H9 (cell line): ENCODE data around the gene TGM3. TPM values are rescaled to one million over a fixed set of nuclear protein-coding genes. Genes with fewer than 3 reads are reported as not detected.
A peak's percentile ranks its signal among the peaks of the same experiment; 100 is the strongest.

ENCODE experiments used
- DNase-seq: peaks from one replicate; pipeline ENCODE4 v3.0.0-alpha.2; 2017
- H2AFZ ChIP-seq: one replicate; pipeline ENCODE4 v1.6.1; 2013; ENCODE audit warnings: mild to moderate bottlenecking, low read length, control low read depth, moderate library complexity
- H2AK5ac ChIP-seq: 2 replicates; pipeline ENCODE4 v1.6.1; 2013; ENCODE audit warnings: low read length, control low read depth, mixed read lengths; ENCODE audit not compliant: insufficient read length
- H2BK120ac ChIP-seq: one replicate; pipeline ENCODE4 v1.6.1; 2013; ENCODE audit warnings: low read depth, mild to moderate bottlenecking, low read length, control low read depth, inconsistent platforms; ENCODE audit not compliant: poor library complexity, severe bottlenecking
- H2BK12ac ChIP-seq: 2 replicates; pipeline ENCODE4 v1.6.1; 2013; ENCODE audit warnings: low read length, control low read depth, mixed read lengths, low read depth; ENCODE audit not compliant: insufficient read length
- H2BK15ac ChIP-seq: 2 replicates; pipeline ENCODE4 v1.6.1; 2013; ENCODE audit warnings: low read depth, low read length, control low read depth
- H2BK20ac ChIP-seq: one replicate; pipeline ENCODE4 v1.6.1; 2013; ENCODE audit warnings: low read depth, mild to moderate bottlenecking, low read length, control low read depth, inconsistent platforms; ENCODE audit not compliant: poor library complexity, severe bottlenecking
- H2BK5ac ChIP-seq: 2 replicates; pipeline ENCODE4 v1.6.1; 2013; ENCODE audit warnings: low read length, control low read depth, mixed read lengths; ENCODE audit not compliant: insufficient read length
- H3K14ac ChIP-seq: 2 replicates; pipeline ENCODE4 v1.6.1; 2013; ENCODE audit warnings: low read length, control low read depth; ENCODE audit not compliant: insufficient read depth
- H3K18ac ChIP-seq: 2 replicates; pipeline ENCODE4 v1.6.1; 2013; ENCODE audit warnings: low read depth, mild to moderate bottlenecking, mixed read lengths, low read length, control low read depth; ENCODE audit not compliant: insufficient read length
- H3K23ac ChIP-seq: 2 replicates; pipeline ENCODE4 v1.6.1; 2013; ENCODE audit warnings: low read length, control low read depth, mixed read lengths, low read depth; ENCODE audit not compliant: insufficient read length
- H3K23me2 ChIP-seq: 2 replicates; pipeline ENCODE4 v1.6.1; 2013; ENCODE audit warnings: low read depth, mild to moderate bottlenecking, mixed read lengths, low read length, control low read depth; ENCODE audit not compliant: insufficient read length, poor library complexity, severe bottlenecking
- H3K27ac ChIP-seq: 2 replicates; pipeline ENCODE4 v1.5.1; 2013; ENCODE audit warnings: low read length, control low read depth, mixed read lengths, low read depth; ENCODE audit not compliant: insufficient read length
- H3K27me3 ChIP-seq: 2 replicates; pipeline ENCODE4 v1.6.1; 2013; ENCODE audit warnings: low read length, control low read depth, inconsistent platforms; ENCODE audit not compliant: insufficient read depth
- H3K4ac ChIP-seq: 2 replicates; pipeline ENCODE4 v1.6.1; 2013; ENCODE audit warnings: low read depth, mild to moderate bottlenecking, control low read depth, inconsistent platforms, low read length, moderate library complexity
- H3K4me1 ChIP-seq: 2 replicates; pipeline ENCODE4 v1.6.1; 2013; ENCODE audit warnings: low read length, control low read depth, inconsistent platforms; ENCODE audit not compliant: insufficient read depth
- H3K4me2 ChIP-seq: 2 replicates; pipeline ENCODE4 v1.6.1; 2013; ENCODE audit warnings: low read length, control low read depth, mixed read lengths; ENCODE audit not compliant: insufficient read length, insufficient read depth
- H3K56ac ChIP-seq: 2 replicates; pipeline ENCODE4 v1.6.1; 2013; ENCODE audit warnings: low read depth, mild to moderate bottlenecking, mixed read lengths, low read length, control low read depth; ENCODE audit not compliant: insufficient read length
- H3K79me1 ChIP-seq: 2 replicates; pipeline ENCODE4 v1.6.1; 2013; ENCODE audit warnings: low read depth, mild to moderate bottlenecking, moderate library complexity, low read length, control low read depth, inconsistent platforms; ENCODE audit not compliant: insufficient read depth, poor library complexity, severe bottlenecking
- H3K79me2 ChIP-seq: 2 replicates; pipeline ENCODE4 v1.6.1; 2013; ENCODE audit warnings: low read length, control low read depth, inconsistent platforms; ENCODE audit not compliant: insufficient read depth
- H3K9ac ChIP-seq: 2 replicates; pipeline ENCODE4 v1.6.1; 2013; ENCODE audit warnings: low read length, control low read depth, mixed read lengths; ENCODE audit not compliant: insufficient read length; ENCODE audit errors: extremely low read depth
- H3K9me3 ChIP-seq: one replicate; pipeline ENCODE4 v1.6.1; 2013; ENCODE audit warnings: low read depth, low read length, inconsistent platforms; ENCODE audit not compliant: control insufficient read depth
- H3T11ph ChIP-seq: one replicate; pipeline ENCODE4 v1.6.1; 2013; ENCODE audit warnings: mild to moderate bottlenecking, low read length, control low read depth, inconsistent platforms
- H4K20me1 ChIP-seq: one replicate; pipeline ENCODE4 v1.6.1; 2013; ENCODE audit not compliant: control insufficient read depth, insufficient read length, insufficient read depth
- H4K5ac ChIP-seq: 2 replicates; pipeline ENCODE4 v1.6.1; 2013; ENCODE audit warnings: low read depth, mild to moderate bottlenecking, mixed read lengths, low read length, control low read depth; ENCODE audit not compliant: insufficient read length
- H4K8ac ChIP-seq: replicated peaks from 2 replicates; pipeline ENCODE4 v1.6.1; 2013; ENCODE audit warnings: low read length, control low read depth, mixed read lengths, low read depth; ENCODE audit not compliant: insufficient read length
- H4K91ac ChIP-seq: 2 replicates; pipeline ENCODE4 v1.6.1; 2013; ENCODE audit warnings: low read depth, mild to moderate bottlenecking, moderate library complexity, mixed read lengths, low read length, control low read depth; ENCODE audit not compliant: insufficient read length
- H3K27ac Mint-ChIP-seq, 3 experiments: 2 replicates in 2 of 3; 3 replicates in 1 of 3; pipeline ENCODE4 v1.8.0; 2020 to 2021; ENCODE audit warnings: mixed read lengths in 3 of 3, mild to moderate bottlenecking in 1 of 3, moderate library complexity in 1 of 3
- H3K27me3 Mint-ChIP-seq: 2 replicates; pipeline ENCODE4 v1.8.0; 2021; ENCODE audit warnings: low read depth, mild to moderate bottlenecking, moderate library complexity, mixed read lengths
- H3K36me3 Mint-ChIP-seq, 3 experiments: 2 replicates in 2 of 3; 3 replicates in 1 of 3; pipeline ENCODE4 v1.8.0; 2020 to 2021; ENCODE audit warnings: low read depth in 3 of 3, mixed read lengths in 3 of 3; ENCODE audit not compliant: insufficient read depth in 1 of 3
- H3K4me1 Mint-ChIP-seq, 2 experiments: 2 replicates each; pipeline ENCODE4 v1.8.0; 2020; ENCODE audit warnings: mixed read lengths in 2 of 2
- H3K4me3 Mint-ChIP-seq, 2 experiments: 2 replicates in 1 of 2; 3 replicates in 1 of 2; pipeline ENCODE4 v1.8.0; 2020 to 2021; ENCODE audit warnings: mild to moderate bottlenecking in 2 of 2, mixed read lengths in 2 of 2, moderate library complexity in 1 of 2
- H3K9me3 Mint-ChIP-seq, 2 experiments: 2 replicates in 1 of 2; 3 replicates in 1 of 2; pipeline ENCODE4 v1.8.0; 2020; ENCODE audit warnings: mild to moderate bottlenecking in 2 of 2, mixed read lengths in 2 of 2, moderate library complexity in 1 of 2
- CTCF ChIP-seq: fragments of 200-600 bp; sonication (generic); conservative IDR thresholded peaks from 3 replicates; pipeline ENCODE4 v1.8.0; 2021; ENCODE audit warnings: antibody characterized with exemption, mild to moderate bottlenecking
- WGBS: extraction: QIAGEN DNeasy Blood & Tissue Kit; methylation state at CpG from one replicate; pipeline ENCODE4 v1.1.7; 2013; ENCODE audit warnings: missing lambda C conversion rate, low lambda C conversion rate, mixed read lengths; ENCODE audit not compliant: insufficient read length; ENCODE audit errors: extremely low coverage; 5-methylcytosine and 5-hydroxymethylcytosine counted together
- total RNA-seq: library from RNA; stranded (reverse); gene quantifications from 2 replicates; pipeline ENCODE4 v1.2.1, GENCODE V29; 2021

The TGM3 gene
- total RNA-seq, 1 experiment from 2014 or later, result not detected

- no peak overlapping the region for H4K5ac ChIP-seq
- no peaks in the 10 kb centered on the region for H4K20me1 ChIP-seq
- Mint-ChIP-seq H3K4me3 (no peak overlapping the region), H3K27me3 (peaks cover under 1% of the 10 kb centered on the region; the same call in 1 of the 2 replicates), H3K9me3 (no peaks in the 10 kb centered on the region), H3K4me1 (peaks cover 6 to 9% of the 10 kb centered on the region in 2 experiments), H3K36me3 (no peaks in the 10 kb centered on the region), H3K27ac (0 out of 7 replicates have a peak overlapping the region, but pooled peaks of 1 of the 3 experiments have one; percentile 18)
- no peak overlapping the region for H2BK120ac ChIP-seq
- H2BK15ac ChIP-seq, result no peak overlapping the region
- TF ChIP-seq CTCF, result no peak
- H2BK20ac ChIP-seq, result no peak overlapping the region
- no peaks in the 10 kb centered on the region for H3K79me2 ChIP-seq
- no peak overlapping the region for H3K4ac ChIP-seq
- no CpG with 5 or more reads among the region's 6 CpGs for WGBS
- H2AK5ac ChIP-seq, result no peak overlapping the region
- H3K9ac ChIP-seq, result no peak overlapping the region
- H3K79me1 ChIP-seq, result no peaks in the 10 kb centered on the region
- H3K27ac ChIP-seq, result no peak overlapping the region
- no peak for DNase-seq
- H3K23ac ChIP-seq, result no peak overlapping the region
- no peaks in the 10 kb centered on the region; the same call in 1 of the 2 replicates for H3K4me1 ChIP-seq
- H4K8ac ChIP-seq, result no peak overlapping the region
- no peaks in the 10 kb centered on the region for H3K27me3 ChIP-seq
- H3K56ac ChIP-seq, result no peak overlapping the region
- H2BK12ac ChIP-seq, result no peak overlapping the region
- H3K23me2 ChIP-seq, result peaks cover 5% of the 10 kb centered on the region
- no peaks in the 10 kb centered on the region for H3K9me3 ChIP-seq
- no peak overlapping the region for H3K18ac ChIP-seq
- H4K91ac ChIP-seq, result no peak overlapping the region
- no peak overlapping the region for H3K4me2 ChIP-seq
- H3K14ac ChIP-seq, result no peak overlapping the region
- no peak overlapping the region for H2BK5ac ChIP-seq
- H3T11ph ChIP-seq, result no peak overlapping the region
- no peak overlapping the region for H2AFZ ChIP-seq
Observed at GRCh38 chr20:2259731-2260130, 36.1 kb upstream of the TGM3 start.
